Brain microvascular endothelial cell (primary cell): ENCODE data around the gene MAPK1.
"Not testable (repeated sequence)": the region's sequence is repeated elsewhere in the genome, so short reads cannot be mapped to it uniquely, and the experiment has no call there.

Experiments
- DNase-seq: peaks from one replicate; pipeline ENCODE4 v3.0.0-alpha.2; 2020
- H3K27ac ChIP-seq: fragments of 250-450 bp; sonication (Bioruptor Pico); 2 replicates; pipeline ENCODE4 v1.5.1; 2020; ENCODE audit warnings: mild to moderate bottlenecking, moderate library complexity
- H3K27me3 ChIP-seq: fragments of 250-450 bp; sonication (Bioruptor Pico); replicated peaks from 2 replicates; pipeline ENCODE4 v1.5.1; 2020; ENCODE audit warnings: mild to moderate bottlenecking
- H3K36me3 ChIP-seq: fragments of 250-450 bp; sonication (Bioruptor Pico); replicated peaks from 2 replicates; pipeline ENCODE4 v1.5.1; 2020; ENCODE audit warnings: mild to moderate bottlenecking
- H3K4me3 ChIP-seq: 2 replicates; pipeline ENCODE4 v1.5.1; 2011; ENCODE audit warnings: low read depth, mild to moderate bottlenecking, control low read depth, low read length, moderate library complexity
- in situ Hi-C: cut with HindIII; loops from 2 replicates; pipeline ENCODE4 v1.10.0; 2017; ENCODE audit warnings: low sequenced_read_pairs, low pct_ligation_motif_present
- TF ChIP-seq, protein P1 (sequence below): IDR thresholded peaks from 2 replicates; pipeline ENCODE4 v1.5.1; 2011; ENCODE audit warnings: low read depth, mild to moderate bottlenecking, moderate library complexity, low read length, control low read depth, inconsistent platforms; ENCODE audit errors: missing control alignments

The MAPK1 gene

DNA sequence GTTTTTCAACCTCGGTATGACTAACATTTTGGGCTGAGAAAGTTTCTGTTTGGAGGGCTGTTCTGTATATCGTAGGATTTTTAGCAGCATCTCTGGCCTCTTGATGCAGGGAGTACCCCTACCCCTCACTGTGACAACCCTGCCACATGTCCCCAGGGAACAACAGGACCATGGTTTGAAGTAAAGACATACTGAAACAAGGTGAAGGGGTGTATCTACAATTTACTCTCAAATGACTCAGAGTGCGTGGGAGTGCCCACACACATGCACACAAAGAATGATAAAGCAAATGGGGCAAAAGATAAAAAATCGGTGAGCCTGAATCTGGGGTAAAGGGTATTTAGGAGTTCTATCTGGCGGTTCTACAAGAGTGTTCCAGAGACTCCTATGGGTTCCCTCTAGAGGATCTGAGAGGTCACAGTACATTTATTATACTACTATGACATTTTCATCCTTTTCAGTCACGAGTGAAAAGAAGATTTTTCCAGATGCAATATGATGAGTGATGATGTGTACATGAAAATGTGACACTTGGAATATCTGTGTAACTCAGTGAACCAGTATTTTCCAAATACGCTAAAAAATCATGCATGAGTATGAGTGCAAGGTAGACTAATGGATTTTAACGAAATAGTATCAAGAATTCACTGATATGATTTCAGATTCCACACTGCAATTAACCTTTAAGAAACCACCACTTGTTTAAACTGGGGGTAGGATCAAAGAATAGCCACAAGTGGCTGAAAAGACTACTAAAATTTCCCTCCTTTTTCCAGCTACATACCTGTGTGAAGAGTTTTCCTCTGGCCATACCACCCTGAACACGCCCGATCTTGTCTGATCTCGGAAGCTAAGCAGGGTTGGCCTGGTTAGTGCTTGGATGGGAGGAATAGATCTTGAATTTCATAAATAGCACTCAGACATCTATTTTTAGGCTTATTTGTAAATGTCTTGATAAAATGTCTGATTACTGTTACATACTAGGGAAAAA is 75.5 kb downstream of the MAPK1 start:
- Histone ChIP-seq H3K4me3 (no peak overlapping the region), H3K36me3 (peaks cover 59% of the 10 kb centered on the region), H3K27ac (peak overlapping the region; percentile 42), H3K27me3 (no peaks in the 10 kb centered on the region)
- peak; percentile 10 for DNase-seq
- TF ChIP-seq, protein P1, sequence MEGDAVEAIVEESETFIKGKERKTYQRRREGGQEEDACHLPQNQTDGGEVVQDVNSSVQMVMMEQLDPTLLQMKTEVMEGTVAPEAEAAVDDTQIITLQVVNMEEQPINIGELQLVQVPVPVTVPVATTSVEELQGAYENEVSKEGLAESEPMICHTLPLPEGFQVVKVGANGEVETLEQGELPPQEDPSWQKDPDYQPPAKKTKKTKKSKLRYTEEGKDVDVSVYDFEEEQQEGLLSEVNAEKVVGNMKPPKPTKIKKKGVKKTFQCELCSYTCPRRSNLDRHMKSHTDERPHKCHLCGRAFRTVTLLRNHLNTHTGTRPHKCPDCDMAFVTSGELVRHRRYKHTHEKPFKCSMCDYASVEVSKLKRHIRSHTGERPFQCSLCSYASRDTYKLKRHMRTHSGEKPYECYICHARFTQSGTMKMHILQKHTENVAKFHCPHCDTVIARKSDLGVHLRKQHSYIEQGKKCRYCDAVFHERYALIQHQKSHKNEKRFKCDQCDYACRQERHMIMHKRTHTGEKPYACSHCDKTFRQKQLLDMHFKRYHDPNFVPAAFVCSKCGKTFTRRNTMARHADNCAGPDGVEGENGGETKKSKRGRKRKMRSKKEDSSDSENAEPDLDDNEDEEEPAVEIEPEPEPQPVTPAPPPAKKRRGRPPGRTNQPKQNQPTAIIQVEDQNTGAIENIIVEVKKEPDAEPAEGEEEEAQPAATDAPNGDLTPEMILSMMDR: no peak
- in situ Hi-C loops: no loop called here

DNA sequence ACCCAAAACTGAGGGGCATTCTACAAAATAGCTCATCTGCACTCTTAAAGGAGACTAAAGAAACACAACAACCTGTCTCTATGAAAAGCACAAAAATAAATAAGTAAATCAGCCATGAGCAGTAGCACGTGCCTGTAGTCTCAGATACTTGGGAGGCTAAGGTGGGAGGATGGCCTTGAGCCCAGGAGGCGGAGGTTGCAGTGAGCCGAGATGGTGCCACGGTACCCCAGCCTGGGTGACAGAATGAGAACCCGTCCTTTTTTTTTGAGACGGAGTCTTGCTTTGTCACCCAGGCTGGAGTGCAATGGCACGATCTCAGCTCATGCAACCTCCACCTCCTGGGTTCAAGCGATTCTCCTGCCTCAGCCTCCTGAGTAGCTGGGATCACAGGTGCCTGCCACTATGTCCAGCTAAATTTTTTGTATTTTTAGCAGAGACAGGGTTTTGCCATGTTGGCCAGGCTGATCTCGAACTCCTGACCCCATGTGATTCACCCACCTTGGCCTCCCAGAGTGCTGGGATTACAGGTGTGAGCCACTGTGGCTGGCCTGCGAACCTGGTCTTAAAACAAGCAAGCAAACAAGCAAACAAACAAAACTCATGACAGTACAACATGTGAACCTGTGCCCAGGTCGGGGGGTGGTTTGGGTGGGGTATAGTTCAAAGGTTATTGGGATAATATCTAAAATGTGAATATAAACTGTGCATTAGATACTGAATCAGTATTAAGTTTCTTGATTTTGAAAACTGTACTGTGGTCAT is 76.4 kb downstream of the MAPK1 start:
- Histone ChIP-seq H3K36me3 (peaks cover 56% of the 10 kb centered on the region), H3K27ac (peak overlapping the region; percentile 42)
- H3K4me3 ChIP-seq, DNase-seq, in situ Hi-C loops, H3K27me3 ChIP-seq: not testable (repeated sequence)

DNA sequence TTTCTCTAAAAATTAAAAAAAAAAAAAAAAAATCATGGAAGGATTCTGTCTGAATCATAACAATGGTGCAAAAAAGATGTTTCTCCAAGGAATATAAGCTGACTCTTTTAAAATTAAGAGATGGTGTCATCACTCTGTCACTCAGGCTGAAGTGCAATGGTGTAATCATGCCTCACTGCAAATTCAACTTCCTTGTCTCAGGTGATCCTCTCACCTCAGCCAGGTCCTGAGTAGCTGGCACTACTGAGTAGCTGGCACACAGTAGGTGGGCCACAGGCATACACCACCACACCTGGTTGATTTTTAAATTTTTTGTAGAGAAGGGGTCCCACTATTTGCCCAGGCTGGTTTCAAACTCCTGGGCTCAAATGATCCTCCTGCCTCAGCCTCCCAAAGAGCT is 77.1 kb downstream of the MAPK1 start:
- no peak for DNase-seq
- in situ Hi-C loops: no loop called here
- Histone ChIP-seq H3K27ac (no peak overlapping the region), H3K4me3 (no peak overlapping the region), H3K36me3 (peaks cover 56% of the 10 kb centered on the region), H3K27me3 (no peaks in the 10 kb centered on the region)
- TF ChIP-seq, protein P1: no peak

DNA sequence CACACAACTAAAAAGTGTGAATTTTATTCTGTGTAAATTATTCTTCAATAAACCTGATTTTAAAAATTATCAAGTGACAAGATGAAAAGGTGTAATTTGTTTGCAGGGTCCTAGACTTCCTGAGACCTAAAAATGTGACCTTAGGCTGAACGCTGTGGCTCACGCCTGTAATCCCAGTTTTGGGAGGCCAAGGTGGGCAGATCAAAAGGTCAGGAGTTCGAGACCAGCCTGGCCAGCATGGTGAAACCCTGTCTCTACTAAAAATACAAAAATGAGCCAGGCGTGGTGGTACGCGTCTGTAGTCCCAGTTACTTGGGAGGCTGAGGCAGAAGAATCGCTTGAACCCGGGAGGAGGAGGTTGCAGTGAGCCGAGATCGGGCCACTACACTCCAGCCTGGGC is 79.9 kb downstream of the MAPK1 start:
- in situ Hi-C loops, DNase-seq, H3K27ac ChIP-seq, H3K27me3 ChIP-seq, H3K4me3 ChIP-seq: not testable (repeated sequence)
- peaks cover 75% of the 10 kb centered on the region for H3K36me3 ChIP-seq

DNA sequence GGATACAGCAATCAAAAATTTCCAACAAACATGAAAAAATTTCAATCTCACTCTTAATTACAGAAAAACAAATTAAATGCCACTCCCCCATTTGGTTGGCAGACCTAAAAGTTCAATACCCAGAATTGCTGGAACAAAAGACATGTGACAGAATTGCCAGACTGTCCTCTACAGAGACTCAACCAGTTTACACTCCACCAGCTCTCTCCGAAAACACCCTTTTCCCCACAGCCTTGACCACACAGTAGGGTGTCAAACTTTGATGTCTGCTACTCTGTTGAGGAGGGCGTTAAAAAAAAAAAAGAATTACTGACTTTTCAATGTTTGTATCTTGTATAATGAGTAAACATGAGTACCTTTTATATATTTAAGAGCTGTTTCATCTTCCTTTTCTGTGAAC is 87.2 kb downstream of the MAPK1 start:
- Histone ChIP-seq H3K27ac (no peak overlapping the region), H3K4me3 (no peak overlapping the region), H3K27me3 (no peaks in the 10 kb centered on the region), H3K36me3 (peaks cover 51% of the 10 kb centered on the region)
- in situ Hi-C loops: no loop called here
- TF ChIP-seq, protein P1: no peak
- no peak for DNase-seq

DNA sequence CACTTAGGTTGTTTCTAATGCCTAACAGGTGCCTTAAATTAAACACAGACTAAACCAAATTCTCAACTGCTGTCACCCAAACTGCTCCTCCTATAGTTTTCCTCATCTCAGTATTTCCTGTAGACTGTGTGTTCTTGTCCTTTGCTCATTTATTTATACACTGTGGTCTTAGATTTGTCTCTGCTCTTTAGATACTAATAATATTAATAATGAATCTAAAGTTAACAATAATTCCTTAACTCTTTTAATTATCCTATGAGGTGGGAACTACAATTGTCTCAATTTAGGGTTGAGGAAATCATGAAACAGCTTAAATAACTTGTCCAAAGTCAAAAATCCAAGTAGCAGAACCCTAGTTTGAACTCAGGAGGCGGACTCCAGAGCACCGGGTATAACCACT is 88.0 kb downstream of the MAPK1 start:
- Histone ChIP-seq H3K4me3 (no peak overlapping the region), H3K36me3 (peaks cover 44% of the 10 kb centered on the region), H3K27ac (peak overlapping the region; percentile 76), H3K27me3 (no peaks in the 10 kb centered on the region)
- TF ChIP-seq, protein P1: no peak
- no peak for DNase-seq
- in situ Hi-C loops: no loop called here
